GM12874 (cell line): ENCODE data around the gene OR4K15.

Source experiments
- CTCF ChIP-seq: IDR thresholded peaks from 2 replicates; pipeline ENCODE4 v1.5.1; 2011; ENCODE audit warnings: low read depth, mild to moderate bottlenecking, control low read depth, low read length, moderate library complexity; ENCODE audit not compliant: insufficient read depth

Gene OR4K15

GRCh38 chr14:19975291-19975690 lies at the start of gene OR4K15:
OR4K15 (plus strand) TSS chr14:19975591; CDS start chr14:19975591, 0 bp downstream.
- no peak for TF ChIP-seq CTCF

- no peak for TF ChIP-seq CTCF
Measured at GRCh38 chr14:19930617-19931016, 44.8 kb upstream of the OR4K15 start, which contains the start of gene OR4K1. OR4K1 (plus strand) TSS chr14:19930917; CDS start chr14:19935667, 4,750 bp downstream.

- TF ChIP-seq CTCF, result no peak
Measured at GRCh38 chr14:19941668-19942067, 33.7 kb upstream of the OR4K15 start.

- no peak for TF ChIP-seq CTCF
Measured at GRCh38 chr14:19947413-19948090, 27.8 kb upstream of the OR4K15 start.

- no peak for TF ChIP-seq CTCF
Measured at GRCh38 chr14:19949218-19949617, 26.2 kb upstream of the OR4K15 start.

GRCh38 chr14:19974844-19975243 lies 547 bp upstream of the OR4K15 start:
- TF ChIP-seq CTCF, result no peak

- TF ChIP-seq CTCF, result no peak
Measured at GRCh38 chr14:19993438-19993837, 18.0 kb downstream of the OR4K15 start.

- TF ChIP-seq CTCF, result no peak
Measured at GRCh38 chr14:20001863-20002262, 26.5 kb downstream of the OR4K15 start, which contains the start of gene OR4Q2. OR4Q2 (plus strand) TSS chr14:20002163.
